ENCODE measurements around the gene HAUS5.

DNA sequence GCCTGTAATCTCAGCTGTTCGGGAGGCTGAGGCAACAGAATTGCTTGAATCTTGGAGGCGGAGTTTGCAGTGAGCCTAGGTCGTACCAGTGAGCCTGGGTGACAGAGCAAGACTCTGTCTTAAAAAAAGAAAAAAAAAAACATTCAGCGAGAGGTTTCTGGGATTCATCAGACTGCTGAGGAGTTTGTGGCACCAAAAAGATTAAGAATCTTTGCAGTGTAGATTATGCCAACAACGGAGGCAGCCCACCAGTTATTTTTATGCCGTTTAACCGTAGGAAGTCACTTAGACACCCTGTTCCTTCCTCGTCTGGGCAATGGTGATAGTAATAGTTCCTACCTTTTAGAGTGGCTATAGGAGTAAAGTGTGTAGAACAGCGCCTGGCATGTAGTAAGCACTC lies 38.0 kb downstream of the HAUS5 start:
- TF ChIP-seq CTCF (IDR thresholded peaks at IDR 0.05; ENCODE audit: low read length), result no peak
- TF ChIP-seq EZH2 (IDR thresholded peaks at IDR 0.05; ENCODE audit: borderline replicate concordance, low read length), result no peak

All from OCI-LY1 (cell line).